ENCODE results near the gene SUPT4H1. TPM values are rescaled to one million over a fixed set of nuclear protein-coding genes. Genes with fewer than 3 reads are reported as not detected.

Gene SUPT4H1
- total RNA-seq, 1 experiment from 2014 or later, result 109 TPM

DNA sequence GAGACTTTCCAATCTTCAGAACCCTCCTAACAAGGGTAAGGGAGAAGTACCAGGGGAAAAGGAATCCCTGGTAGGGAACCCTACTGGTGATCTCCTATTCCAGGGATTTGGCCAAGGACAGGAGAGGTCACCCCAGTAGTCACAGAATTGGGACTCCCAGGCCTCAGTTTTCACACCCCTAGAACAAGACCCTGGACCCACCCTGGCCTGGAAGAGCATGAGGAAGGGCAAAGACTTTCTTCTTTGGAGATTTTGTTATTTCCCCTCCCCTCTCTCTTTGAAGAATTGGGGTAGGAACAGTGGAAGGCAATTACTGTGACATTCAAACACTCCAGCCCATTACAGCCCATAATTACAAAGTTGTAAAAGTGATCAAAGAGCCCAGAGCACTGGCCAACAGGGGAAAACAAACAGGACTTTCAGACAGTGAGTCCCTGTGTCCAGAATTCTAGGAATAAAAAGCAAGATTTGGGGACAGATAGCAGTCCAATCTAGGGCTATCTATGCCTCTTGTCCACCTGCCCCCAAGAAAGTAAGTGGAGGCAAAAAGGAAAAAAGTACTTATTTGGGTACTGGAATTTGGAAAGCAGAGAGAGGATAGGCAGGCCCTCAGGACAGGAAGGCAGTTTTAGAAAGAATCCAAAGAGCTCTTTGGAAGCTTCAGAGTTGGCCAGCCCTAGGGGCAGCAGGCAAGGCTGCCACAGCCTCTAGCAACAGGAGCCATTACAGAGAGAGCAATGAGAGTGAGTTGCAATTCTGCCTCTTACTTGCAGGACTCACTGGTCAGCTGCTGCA, 13.4 kb upstream of the SUPT4H1 start:
- Histone ChIP-seq H3K18ac (ENCODE audit: insufficient read length, low read depth, low read length) (no peak overlapping the region), H4K20me1 (ENCODE audit: control insufficient read depth, insufficient read depth, insufficient read length) (no peaks in the 10 kb centered on the region), H3K79me2 (ENCODE audit: insufficient read depth, low read length) (no peaks in the 10 kb centered on the region), H2BK120ac (ENCODE audit: low read depth, low read length, poor library complexity, severe bottlenecking) (no peak overlapping the region), H3K56ac (ENCODE audit: insufficient read length, low read depth, low read length) (no peak overlapping the region), H4K8ac (replicated peaks; ENCODE audit: insufficient read length, low read depth, low read length) (no peak overlapping the region), H3K79me1 (ENCODE audit: insufficient read depth, low read depth, low read length, poor library complexity, severe bottlenecking) (no peaks in the 10 kb centered on the region), H3K27me3 (ENCODE audit: insufficient read depth, low read length) (no peaks in the 10 kb centered on the region), H2BK20ac (ENCODE audit: low read depth, low read length, poor library complexity, severe bottlenecking) (no peak overlapping the region), H3K9me3 (ENCODE audit: control insufficient read depth, low read depth, low read length) (no peaks in the 10 kb centered on the region), H3K14ac (ENCODE audit: insufficient read depth, low read length) (no peak overlapping the region), H2BK12ac (ENCODE audit: insufficient read length, low read depth, low read length) (no peak overlapping the region), H2BK15ac (ENCODE audit: low read depth, low read length) (no peak overlapping the region), H4K91ac (ENCODE audit: insufficient read length, low read depth, low read length) (no peak overlapping the region), H3K27ac (ENCODE audit: insufficient read length, low read depth, low read length) (no peak overlapping the region), H3K4me1 (ENCODE audit: insufficient read depth, low read length) (no peaks in the 10 kb centered on the region; the same call in 1 of the 2 replicates), H2AFZ (ENCODE audit: low read length) (no peak overlapping the region), H3K23ac (ENCODE audit: insufficient read length, low read depth, low read length) (no peak overlapping the region), H3K4me2 (ENCODE audit: insufficient read depth, insufficient read length, low read length) (no peak overlapping the region), H2BK5ac (ENCODE audit: insufficient read length, low read length) (no peak overlapping the region), H3K4ac (ENCODE audit: low read depth, low read length) (no peak overlapping the region), H2AK5ac (ENCODE audit: insufficient read length, low read length) (no peak overlapping the region), H3T11ph (ENCODE audit: low read length) (no peak overlapping the region), H4K5ac (ENCODE audit: insufficient read length, low read depth, low read length) (no peak overlapping the region), H3K9ac (ENCODE audit: extremely low read depth, insufficient read length, low read length) (no peak overlapping the region), H3K23me2 (ENCODE audit: insufficient read length, low read depth, low read length, poor library complexity, severe bottlenecking) (no peaks in the 10 kb centered on the region)
- peaks cover 5% of the 10 kb centered on the region for H3K27me3 Mint-ChIP-seq (ENCODE audit: low read depth)
- DNase-seq, result no peak
- TF ChIP-seq, protein P1, sequence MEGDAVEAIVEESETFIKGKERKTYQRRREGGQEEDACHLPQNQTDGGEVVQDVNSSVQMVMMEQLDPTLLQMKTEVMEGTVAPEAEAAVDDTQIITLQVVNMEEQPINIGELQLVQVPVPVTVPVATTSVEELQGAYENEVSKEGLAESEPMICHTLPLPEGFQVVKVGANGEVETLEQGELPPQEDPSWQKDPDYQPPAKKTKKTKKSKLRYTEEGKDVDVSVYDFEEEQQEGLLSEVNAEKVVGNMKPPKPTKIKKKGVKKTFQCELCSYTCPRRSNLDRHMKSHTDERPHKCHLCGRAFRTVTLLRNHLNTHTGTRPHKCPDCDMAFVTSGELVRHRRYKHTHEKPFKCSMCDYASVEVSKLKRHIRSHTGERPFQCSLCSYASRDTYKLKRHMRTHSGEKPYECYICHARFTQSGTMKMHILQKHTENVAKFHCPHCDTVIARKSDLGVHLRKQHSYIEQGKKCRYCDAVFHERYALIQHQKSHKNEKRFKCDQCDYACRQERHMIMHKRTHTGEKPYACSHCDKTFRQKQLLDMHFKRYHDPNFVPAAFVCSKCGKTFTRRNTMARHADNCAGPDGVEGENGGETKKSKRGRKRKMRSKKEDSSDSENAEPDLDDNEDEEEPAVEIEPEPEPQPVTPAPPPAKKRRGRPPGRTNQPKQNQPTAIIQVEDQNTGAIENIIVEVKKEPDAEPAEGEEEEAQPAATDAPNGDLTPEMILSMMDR (conservative IDR thresholded peaks at IDR 0.05), result no peak
- no peaks in the 10 kb centered on the region; a peak in 1 of 7 replicates for H3K36me3 Mint-ChIP-seq (ENCODE audit: insufficient read depth in 1 of 3, low read depth in 3 of 3)
- H3K9me3 Mint-ChIP-seq, result no peaks in the 10 kb centered on the region
- H3K4me1 Mint-ChIP-seq, result peaks cover 14 to 19% of the 10 kb centered on the region in 2 experiments
- H3K27ac Mint-ChIP-seq, result no peak overlapping the region
- no peak overlapping the region for H3K4me3 Mint-ChIP-seq

Data from H9 (cell line).